GM15510 (cell line): Measurements from ENCODE around the gene SSH2.

Source experiments
- POLR2A ChIP-seq: IDR thresholded peaks from 3 replicates; pipeline ENCODE4 v1.6.1; 2011; ENCODE audit warnings: borderline replicate concordance; ENCODE audit not compliant: insufficient read length; ENCODE audit errors: extremely low read depth

SSH2 gene

GRCh38 chr17:29581583-29582253 lies 348.3 kb downstream of the SSH2 start:
- no peak for TF ChIP-seq POLR2A

- no peak for TF ChIP-seq POLR2A
Observed at GRCh38 chr17:29579866-29580771, 349.9 kb downstream of the SSH2 start.

GRCh38 chr17:29578626-29579485 lies 351.2 kb downstream of the SSH2 start:
- TF ChIP-seq POLR2A: no peak

GRCh38 chr17:29577385-29578211 lies 352.4 kb downstream of the SSH2 start:
- no peak for TF ChIP-seq POLR2A

- TF ChIP-seq POLR2A: no peak
Observed at GRCh38 chr17:29577001-29577370, 353.0 kb downstream of the SSH2 start.

- no peak for TF ChIP-seq POLR2A
Observed at GRCh38 chr17:29576214-29577000, 353.6 kb downstream of the SSH2 start.
